Measurements from ENCODE around the gene ADAMTS6. TPM values are rescaled to one million over a fixed set of nuclear protein-coding genes. Genes with fewer than 3 reads are reported as not detected.

Gene ADAMTS6
- polyA plus RNA-seq, 2 of the 4 experiments (the other 2 are of a cell fraction) = 0.22 to 0.66 TPM

- CTCF ChIA-PET = interaction anchor here (2.5 kb wide), 1 partner anchor 9 kb away, joined by 6 read pairs; no protein-coding TSS in a partner anchor
- Histone ChIP-seq H3K4me2 (no peak overlapping the region), H3K4me3 (no peak overlapping the region), H3K27ac (no peak overlapping the region), H3K9me3 (no peaks in the 10 kb centered on the region), H3K4me1 (no peaks in the 10 kb centered on the region; the same call in 2 of the 3 replicates)
- 77% methylated on average over 3 of the region's 3 CpGs for WGBS (ENCODE audit: missing lambda C conversion rate)
- DNase-seq (ENCODE audit: low read depth in 1 of 2, low spot score in 1 of 2) (no peak), FAIRE-seq (no peak), ATAC-seq (no peak)
- POLR2A ChIA-PET = no interaction called here
- TF ChIP-seq JUN (IDR thresholded peaks at IDR 0.05) (no peak), HEYL (CRISPR knock-in tag; IDR thresholded peaks at IDR 0.05) (no peak)
These were observed 276.8 kb downstream of the ADAMTS6 start for GRCh38 chr5:65204966-65205365.

- ChIA-PET POLR2A (no interaction called here), CTCF (interaction anchor here (2.5 kb wide), 1 partner anchor 10 kb away, joined by 6 read pairs; no protein-coding TSS in a partner anchor)
- H3K9me3 ChIP-seq = no peaks in the 10 kb centered on the region
- WGBS (ENCODE audit: missing lambda C conversion rate) = 2% methylated on average over 1 of the region's 1 CpG
- no peak overlapping the region for H3K27ac ChIP-seq
- TF ChIP-seq CBX8 (IDR thresholded peaks at IDR 0.05) (no peak), ZFP36 (IDR thresholded peaks at IDR 0.05; ENCODE audit: borderline replicate concordance, partially characterized antibody) (no peak), ATOH8 (CRISPR knock-in tag; IDR thresholded peaks at IDR 0.05; ENCODE audit: low read depth) (no peak), MAZ (IDR thresholded peaks at IDR 0.05; ENCODE audit: borderline replicate concordance, low read depth, low read length) (no peak), CHD2 (IDR thresholded peaks at IDR 0.05; ENCODE audit: low read length, partially characterized antibody) (no peak), RARB (CRISPR knock-in tag; IDR thresholded peaks at IDR 0.05) (no peak), ZNF302 (CRISPR knock-in tag; IDR thresholded peaks at IDR 0.05) (no peak), CEBPB (IDR thresholded peaks at IDR 0.05) (no peak), POLR2AphosphoS2 (conservative IDR thresholded peaks at IDR 0.05; ENCODE audit: low read length) (no peak), BCL3 (IDR thresholded peaks at IDR 0.05) (no peak)
- ATAC-seq = no peak
- H3K4me1 ChIP-seq = peaks cover 12% of the 10 kb centered on the region; the same call in 2 of the 3 replicates
- no peak for FAIRE-seq
- no peak for DNase-seq (ENCODE audit: low read depth in 1 of 2, low spot score in 1 of 2)
- H3K4me3 ChIP-seq = no peak overlapping the region
- no peak overlapping the region for H3K4me2 ChIP-seq
These were observed 278.0 kb downstream of the ADAMTS6 start for GRCh38 chr5:65203746-65204145.

- H3K4me1 ChIP-seq = peaks cover 20% of the 10 kb centered on the region; the same call in 2 of the 3 replicates
- ATAC-seq (no peak), DNase-seq (ENCODE audit: low read depth in 1 of 2, low spot score in 1 of 2) (no peak), FAIRE-seq (peak; percentile 59)
- no peak overlapping the region for H3K4me2 ChIP-seq
- ChIA-PET CTCF (interaction anchor here (1.1 kb wide), 1 partner anchor 10 kb away, joined by 4 read pairs; no protein-coding TSS in a partner anchor), POLR2A (no interaction called here)
- no peak overlapping the region for H3K4me3 ChIP-seq
- no peaks in the 10 kb centered on the region for H3K9me3 ChIP-seq
- no peak overlapping the region for H3K27ac ChIP-seq
- WGBS (ENCODE audit: missing lambda C conversion rate) = 18% methylated on average over 3 of the region's 3 CpGs
- TF ChIP-seq CHD4 (IDR thresholded peaks at IDR 0.05; ENCODE audit: borderline replicate concordance) (no peak), ZSCAN20 (CRISPR knock-in tag; IDR thresholded peaks at IDR 0.05) (no peak), KDM1A (IDR thresholded peaks at IDR 0.05; ENCODE audit: low read depth) (no peak), SMC3 (IDR thresholded peaks at IDR 0.05) (no peak), EP300 (IDR thresholded peaks at IDR 0.05) (no peak), ZNF302 (CRISPR knock-in tag; IDR thresholded peaks at IDR 0.05) (no peak), USF2 (IDR thresholded peaks at IDR 0.05) (no peak), HMGXB4 (CRISPR knock-in tag; IDR thresholded peaks at IDR 0.05; ENCODE audit: borderline replicate concordance) (no peak), PHF8 (IDR thresholded peaks at IDR 0.05; ENCODE audit: borderline replicate concordance, low read depth) (no peak), FOXS1 (CRISPR knock-in tag; IDR thresholded peaks at IDR 0.05) (no peak), RAD21 (conservative IDR thresholded peaks at IDR 0.05 in 1 of 2, IDR thresholded peaks at IDR 0.05 in 1 of 2) (no peak), BHLHE40 (IDR thresholded peaks at IDR 0.05; ENCODE audit: low read depth, low read length) (no peak), HEYL (CRISPR knock-in tag; IDR thresholded peaks at IDR 0.05) (no peak), EHF (CRISPR knock-in tag; IDR thresholded peaks at IDR 0.05) (no peak), REST (IDR thresholded peaks at IDR 0.05) (no peak)
These were observed 281.6 kb downstream of the ADAMTS6 start for GRCh38 chr5:65199993-65200675.
